B cell (primary cell): Measurements from ENCODE around the gene ABHD6. TPM values are rescaled to one million over a fixed set of nuclear protein-coding genes. Genes with fewer than 3 reads are reported as not detected.

Experiments used
- ATAC-seq: fragments of 200-7000 bp; cut with Tn5 transposase; one replicate; pipeline ENCODE4 v1.10.0; 2021; ENCODE audit warnings: low read depth, mild to moderate bottlenecking, moderate number of reproducible peaks, moderate library complexity
- CTCF ChIA-PET: fragments of 350-600 bp; sonication (Branson Sonifier 250); formaldehyde crosslinking; loops from one replicate; lab custom pipeline; 2021; ENCODE audit warnings: antibody characterized with exemption, inconsistent platforms; lab: Charles Lee
- POLR2A ChIA-PET: fragments of 350-600 bp; sonication (Branson Sonifier 250); formaldehyde crosslinking; loops from one replicate; lab custom pipeline; 2021; ENCODE audit warnings: antibody characterized with exemption; lab: Charles Lee
- DNase-seq: peaks from one replicate; pipeline ENCODE4 v3.0.0; 2013
- H2AFZ ChIP-seq: 2 replicates; pipeline ENCODE4 v1.6.1; 2012; ENCODE audit warnings: mild to moderate bottlenecking, low read depth, low read length; ENCODE audit not compliant: insufficient read depth, poor library complexity, severe bottlenecking
- H3K27ac ChIP-seq, 2 donors: 1 replicate in 1 of 2; 2 replicates in 1 of 2; pipeline ENCODE4 v1.5.1; 2012 to 2013; ENCODE audit warnings: low read length in 2 of 2, mild to moderate bottlenecking in 2 of 2, moderate library complexity in 1 of 2
- H3K27me3 ChIP-seq, 4 experiments: fragments of 200-600 bp in 1 of 4; sonication (generic) in 1 of 4; replicated peaks in 1 of 4; 1 replicate in 2 of 4; 2 replicates in 2 of 4; pipeline versions ENCODE4 v1.6.1 to v1.7.0; 2013 to 2016; ENCODE audit warnings: low read length in 3 of 4, mild to moderate bottlenecking in 2 of 4, mixed read lengths in 1 of 4, moderate library complexity in 1 of 4; ENCODE audit not compliant: insufficient read depth in 4 of 4, control insufficient read depth in 3 of 4; ENCODE audit errors: control extremely low read depth in 1 of 4
- H3K36me3 ChIP-seq, 2 experiments: replicated peaks in 1 of 2; 1 replicate in 1 of 2; 2 replicates in 1 of 2; pipeline versions ENCODE4 v1.6.1 to v1.7.1; 2013; ENCODE audit warnings: low read length in 1 of 2; ENCODE audit not compliant: insufficient read depth in 2 of 2, control insufficient read depth in 1 of 2; ENCODE audit errors: control extremely low read depth in 1 of 2, extremely low read depth in 1 of 2
- H3K4me1 ChIP-seq, 2 donors: fragments of 200-600 bp in 1 of 2; sonication (generic) in 1 of 2; 1 replicate in 1 of 2; 2 replicates in 1 of 2; pipeline versions ENCODE4 v1.5.1 to v1.6.1; 2013 to 2017; ENCODE audit warnings: low read length in 2 of 2; ENCODE audit not compliant: control insufficient read depth in 2 of 2, insufficient read depth in 2 of 2
- H3K4me2 ChIP-seq: replicated peaks from 2 replicates; pipeline ENCODE3; 2012; ENCODE audit warnings: mild to moderate bottlenecking, low read depth, low read length; ENCODE audit not compliant: poor library complexity, severe bottlenecking
- H3K4me3 ChIP-seq, 5 experiments: fragments of 200-600 bp in 1 of 5; sonication (generic) in 1 of 5; 1 replicate in 3 of 5; 2 replicates in 2 of 5; pipeline versions ENCODE4 v1.5.1 to v1.7.0; 2011 to 2016; ENCODE audit warnings: low read length in 4 of 5, mild to moderate bottlenecking in 4 of 5, low read depth in 2 of 5, control low read depth in 1 of 5, moderate library complexity in 1 of 5; ENCODE audit not compliant: insufficient read depth in 1 of 5; ENCODE audit errors: control extremely low read depth in 1 of 5, extremely low read depth in 1 of 5
- H3K79me2 ChIP-seq: fragments of 200-600 bp; sonication (generic); one replicate; pipeline ENCODE4 v1.6.0; 2016; ENCODE audit warnings: low read length; ENCODE audit not compliant: control insufficient read depth, insufficient read depth
- H3K9ac ChIP-seq: fragments of 200-600 bp; sonication (generic); 2 replicates; pipeline ENCODE4 v1.6.1; 2017; ENCODE audit warnings: mild to moderate bottlenecking, low read length, moderate library complexity
- H3K9me3 ChIP-seq, 3 donors: one replicate each; pipeline versions ENCODE4 v1.6.1 to v1.7.1; 2013; ENCODE audit warnings: low read length in 2 of 3; ENCODE audit not compliant: control insufficient read depth in 2 of 3, insufficient read depth in 1 of 3; ENCODE audit errors: control extremely low read depth in 1 of 3
- H4K20me1 ChIP-seq: 2 replicates; pipeline ENCODE4 v1.6.0; 2012; ENCODE audit warnings: mild to moderate bottlenecking, low read length; ENCODE audit not compliant: insufficient read depth, control insufficient read depth, poor library complexity, severe bottlenecking
- H3K27ac Mint-ChIP-seq: one replicate; pipeline ENCODE4 v1.8.0; 2021; ENCODE audit warnings: mixed read lengths
- H3K27me3 Mint-ChIP-seq: one replicate; pipeline ENCODE4 v1.8.0; 2021; ENCODE audit warnings: mixed read lengths
- H3K4me1 Mint-ChIP-seq: one replicate; pipeline ENCODE4 v1.8.0; 2021; ENCODE audit warnings: mixed read lengths
- H3K4me3 Mint-ChIP-seq: one replicate; pipeline ENCODE4 v1.8.0; 2021; ENCODE audit warnings: mixed read lengths
- H3K9me3 Mint-ChIP-seq: one replicate; pipeline ENCODE4 v1.8.0; 2022; ENCODE audit warnings: mixed read lengths; ENCODE audit not compliant: insufficient read depth
- CTCF ChIP-seq: fragments of 200-600 bp; IDR thresholded peaks from one replicate; pipeline ENCODE4 v1.8.0; 2022; ENCODE audit warnings: antibody characterized with exemption, mild to moderate bottlenecking
- EZH2 ChIP-seq: IDR thresholded peaks from 2 replicates; pipeline ENCODE4 v1.6.1; 2012; ENCODE audit warnings: borderline replicate concordance, low read depth, mild to moderate bottlenecking, moderate library complexity, low read length; ENCODE audit not compliant: insufficient read depth, poor library complexity, severe bottlenecking
- WGBS: methylation state at CpG from one replicate; pipeline ENCODE4 v1.1.5; 2013; ENCODE audit warnings: missing lambda C conversion rate; ENCODE audit not compliant: insufficient coverage; 5-methylcytosine and 5-hydroxymethylcytosine counted together
- intact Hi-C: fragments of 100-400 bp; cut with micrococcal nuclease; formaldehyde crosslinking; loops from one replicate; pipeline ENCODE4 v1.10.0; 2022
- polyA plus RNA-seq: library from polyadenylated mRNA; depleted of rRNA; stranded (reverse); fragments of >200 nt; gene quantifications from 2 replicates; pipeline ENCODE4 v1.2.3, GENCODE V29; 2012
- total RNA-seq, 2 donors: library from RNA; stranded (reverse); fragments of 120-200 nt in 1 of 2; gene quantifications; 1 replicate in 1 of 2; 2 replicates in 1 of 2; pipeline versions ENCODE4 v1.2.3 to v1.2.4, GENCODE V29; 2013 to 2022

Gene ABHD6
- total and polyA plus RNA-seq, 2 donors (not counting 1 experiment from before 2014, with no cell fraction given), result 4.5 to 24.2 TPM

GRCh38 chr3:58209933-58210332 is 27.7 kb upstream of the ABHD6 start:
- Mint-ChIP-seq H3K27ac (peak overlapping the region; percentile 17), H3K27me3 (no peaks in the 10 kb centered on the region), H3K4me3 (no peak overlapping the region), H3K9me3 (no peaks in the 10 kb centered on the region), H3K4me1 (peaks cover 25% of the 10 kb centered on the region)
- no peaks in the 10 kb centered on the region for H3K36me3 ChIP-seq
- H3K27me3 ChIP-seq, result no peaks in the 10 kb centered on the region
- no peak overlapping the region for H2AFZ ChIP-seq
- H3K27ac ChIP-seq, result no peak overlapping the region
- no peaks in the 10 kb centered on the region for H3K9me3 ChIP-seq
- 67% methylated on average over 3 of the region's 3 CpGs for WGBS
- peaks cover 21 to 22% of the 10 kb centered on the region in 2 donors for H3K4me1 ChIP-seq
- no peak for ATAC-seq
- DNase-seq, result no peak
- TF ChIP-seq EZH2 (no peak), CTCF (no peak)
- CTCF ChIA-PET, result interaction anchor here (0.8 to 12.6 kb wide), 4 partner anchors 9 to 96 kb away, joined by 3 to 336 read pairs (median 8); partner anchors contain the start of genes HTD2 and RPP14
- no peaks in the 10 kb centered on the region for H3K79me2 ChIP-seq
- H3K9ac ChIP-seq, result no peak overlapping the region
- intact Hi-C loops, result no loop called here
- no peaks in the 10 kb centered on the region for H4K20me1 ChIP-seq
- no peak overlapping the region for H3K4me2 ChIP-seq
- H3K4me3 ChIP-seq, result no peak overlapping the region
- POLR2A ChIA-PET, result no interaction called here

GRCh38 chr3:58210761-58211460 is 26.7 kb upstream of the ABHD6 start, which contains the start of gene DNASE1L3:
TSS of gene DNASE1L3 (minus strand) at chr3:58210972. CDS start at chr3:58210906, 66 bp downstream.
- H3K9me3 ChIP-seq, result no peaks in the 10 kb centered on the region
- intact Hi-C loops, result no loop called here
- no peak within 1 kb of the TSS for H3K9ac ChIP-seq
- ChIA-PET POLR2A (interaction anchor here (0.6 kb wide), 1 partner anchor 280 kb away, joined by 10 read pairs; no protein-coding TSS in a partner anchor), CTCF (interaction anchor here (0.9 to 12.6 kb wide), 2 partner anchors 24 to 95 kb away, joined by 3 to 336 read pairs; partner anchors contain the start of genes HTD2 and RPP14)
- H3K4me3 ChIP-seq, result no peak within 1 kb of the TSS
- Mint-ChIP-seq H3K27ac (peak within 1 kb of the TSS; percentile 17), H3K27me3 (no peaks in the 10 kb centered on the region), H3K4me1 (peaks cover 33% of the 10 kb centered on the region), H3K4me3 (no peak within 1 kb of the TSS), H3K9me3 (no peaks in the 10 kb centered on the region)
- TF ChIP-seq CTCF (no peak), EZH2 (no peak)
- no peaks in the 10 kb centered on the region for H3K36me3 ChIP-seq
- ATAC-seq (no peak), DNase-seq (no peak)
- no peak within 1 kb of the TSS for H3K27ac ChIP-seq
- H3K79me2 ChIP-seq, result no peaks in the 10 kb centered on the region
- H2AFZ ChIP-seq, result no peak within 1 kb of the TSS
- H3K4me1 ChIP-seq, result peaks cover 31 to 32% of the 10 kb centered on the region in 2 donors
- H3K27me3 ChIP-seq, result no peaks in the 10 kb centered on the region
- no peaks in the 10 kb centered on the region for H4K20me1 ChIP-seq
- no peak within 1 kb of the TSS for H3K4me2 ChIP-seq
- 89% methylated on average over 14 of the region's 14 CpGs for WGBS
